ENCODE measurements around the gene RPEL1.
"Not testable (repeated sequence)": the region's sequence is repeated elsewhere in the genome, so short reads cannot be mapped to it uniquely, and the experiment has no call there.

The RPEL1 gene

GRCh38 chr10:103258928-103259327 is 13.2 kb downstream of the RPEL1 start:
- H3K4me1 ChIP-seq (ENCODE audit: control insufficient read depth, insufficient read depth, low read length); H3K4me3 ChIP-seq (ENCODE audit: low read depth, low read length); H3K9ac ChIP-seq (ENCODE audit: low read depth, low read length); H3K27ac ChIP-seq (ENCODE audit: low read depth, low read length); H3K36me3 ChIP-seq (ENCODE audit: control insufficient read depth, insufficient read depth, low read length); H3K27me3 ChIP-seq (ENCODE audit: control insufficient read depth, insufficient read depth, low read length); H3K9me3 ChIP-seq (ENCODE audit: control insufficient read depth, insufficient read depth, low read length): not testable (repeated sequence)

GRCh38 chr10:103259989-103260388 is 14.3 kb downstream of the RPEL1 start:
- Histone ChIP-seq H3K27me3 (ENCODE audit: control insufficient read depth, insufficient read depth, low read length) (no peaks in the 10 kb centered on the region; the same call in 1 of the 2 replicates), H3K9ac (ENCODE audit: low read depth, low read length) (no peak overlapping the region)

GRCh38 chr10:103262229-103262628 is 16.5 kb downstream of the RPEL1 start:
- no peak overlapping the region for H3K27ac ChIP-seq (ENCODE audit: low read depth, low read length)
- no peaks in the 10 kb centered on the region; the same call in 1 of the 2 replicates for H3K27me3 ChIP-seq (ENCODE audit: control insufficient read depth, insufficient read depth, low read length)
- peaks cover 4% of the 10 kb centered on the region; the same call in 1 of the 2 replicates for H3K4me1 ChIP-seq (ENCODE audit: control insufficient read depth, insufficient read depth, low read length)
- H3K36me3 ChIP-seq (ENCODE audit: control insufficient read depth, insufficient read depth, low read length): no peaks in the 10 kb centered on the region
- H3K9me3 ChIP-seq (ENCODE audit: control insufficient read depth, insufficient read depth, low read length): peaks cover 8% of the 10 kb centered on the region
- no peak overlapping the region for H3K9ac ChIP-seq (ENCODE audit: low read depth, low read length)
- no peak overlapping the region for H3K4me3 ChIP-seq (ENCODE audit: low read depth, low read length)

More at GRCh38 chr10:103259989-103260388, 14.3 kb downstream of the RPEL1 start:
- Histone ChIP-seq H3K36me3 (ENCODE audit: control insufficient read depth, insufficient read depth, low read length) (no peaks in the 10 kb centered on the region), H3K9me3 (ENCODE audit: control insufficient read depth, insufficient read depth, low read length) (peaks cover 8% of the 10 kb centered on the region), H3K4me3 (ENCODE audit: low read depth, low read length) (no peak overlapping the region), H3K27ac (ENCODE audit: low read depth, low read length) (no peak overlapping the region), H3K4me1 (ENCODE audit: control insufficient read depth, insufficient read depth, low read length) (no peaks in the 10 kb centered on the region)

GRCh38 chr10:103265717-103266329 is 20.1 kb downstream of the RPEL1 start:
- H3K4me3 ChIP-seq (ENCODE audit: low read depth, low read length): no peak overlapping the region
- H3K36me3 ChIP-seq (ENCODE audit: control insufficient read depth, insufficient read depth, low read length): no peaks in the 10 kb centered on the region
- no peak overlapping the region for H3K9ac ChIP-seq (ENCODE audit: low read depth, low read length)
- H3K27ac ChIP-seq (ENCODE audit: low read depth, low read length): no peak overlapping the region
- H3K4me1 ChIP-seq (ENCODE audit: control insufficient read depth, insufficient read depth, low read length): peaks cover 4% of the 10 kb centered on the region; the same call in 1 of the 2 replicates
- no peaks in the 10 kb centered on the region; the same call in 1 of the 2 replicates for H3K27me3 ChIP-seq (ENCODE audit: control insufficient read depth, insufficient read depth, low read length)
- no peaks in the 10 kb centered on the region for H3K9me3 ChIP-seq (ENCODE audit: control insufficient read depth, insufficient read depth, low read length)

- H3K4me1 ChIP-seq (ENCODE audit: control insufficient read depth, insufficient read depth, low read length): peaks cover 8% of the 10 kb centered on the region
- H3K27ac ChIP-seq (ENCODE audit: low read depth, low read length): peak overlapping the region; percentile 62
- no peaks in the 10 kb centered on the region for H3K36me3 ChIP-seq (ENCODE audit: control insufficient read depth, insufficient read depth, low read length)
- H3K27me3 ChIP-seq (ENCODE audit: control insufficient read depth, insufficient read depth, low read length): peaks cover 31% of the 10 kb centered on the region
- H3K9ac ChIP-seq (ENCODE audit: low read depth, low read length): no peak overlapping the region
- H3K4me3 ChIP-seq (ENCODE audit: low read depth, low read length): no peak overlapping the region
- no peaks in the 10 kb centered on the region for H3K9me3 ChIP-seq (ENCODE audit: control insufficient read depth, insufficient read depth, low read length)
Measured at GRCh38 chr10:103273041-103273441, 27.4 kb downstream of the RPEL1 start.

DNA sequence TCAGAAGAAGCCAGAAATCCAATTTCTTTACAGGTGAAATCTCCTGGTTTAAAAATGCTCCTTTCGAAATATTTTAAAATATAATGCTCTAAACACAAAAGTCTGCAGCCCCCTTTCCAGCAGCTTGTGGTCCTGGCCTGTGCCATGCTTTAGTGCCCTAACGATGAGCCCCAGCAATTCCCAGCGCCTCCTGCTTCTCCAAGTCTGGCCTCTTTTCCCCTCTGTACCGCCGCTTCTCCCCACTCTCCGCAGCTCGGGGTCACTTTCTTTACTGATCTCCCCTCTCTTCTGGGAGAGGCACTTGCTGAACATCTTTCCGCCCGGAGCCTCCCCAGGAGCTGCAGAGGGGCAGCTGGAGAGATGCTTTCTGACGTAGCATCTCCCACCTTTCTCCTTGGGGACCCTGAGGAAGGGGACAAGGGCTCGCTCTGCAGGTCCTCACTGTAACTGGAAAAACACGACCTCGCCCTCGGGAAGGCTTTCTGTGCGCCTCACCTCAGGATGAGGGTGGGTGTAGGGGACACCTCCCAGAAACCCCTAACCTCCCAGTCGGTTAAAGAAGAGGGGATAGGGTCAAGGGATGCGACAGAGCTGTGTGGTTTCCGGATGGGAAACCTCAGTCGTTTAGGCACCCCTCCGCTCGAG is 30.7 kb downstream of the RPEL1 start:
- Histone ChIP-seq H3K36me3 (ENCODE audit: control insufficient read depth, insufficient read depth, low read length) (no peaks in the 10 kb centered on the region), H3K9me3 (ENCODE audit: control insufficient read depth, insufficient read depth, low read length) (no peaks in the 10 kb centered on the region), H3K9ac (ENCODE audit: low read depth, low read length) (no peak overlapping the region), H3K4me3 (ENCODE audit: low read depth, low read length) (peak overlapping the region; percentile 82), H3K27ac (ENCODE audit: low read depth, low read length) (no peak overlapping the region), H3K4me1 (ENCODE audit: control insufficient read depth, insufficient read depth, low read length) (peaks cover 15% of the 10 kb centered on the region), H3K27me3 (ENCODE audit: control insufficient read depth, insufficient read depth, low read length) (peaks cover 59% of the 10 kb centered on the region)

DNA sequence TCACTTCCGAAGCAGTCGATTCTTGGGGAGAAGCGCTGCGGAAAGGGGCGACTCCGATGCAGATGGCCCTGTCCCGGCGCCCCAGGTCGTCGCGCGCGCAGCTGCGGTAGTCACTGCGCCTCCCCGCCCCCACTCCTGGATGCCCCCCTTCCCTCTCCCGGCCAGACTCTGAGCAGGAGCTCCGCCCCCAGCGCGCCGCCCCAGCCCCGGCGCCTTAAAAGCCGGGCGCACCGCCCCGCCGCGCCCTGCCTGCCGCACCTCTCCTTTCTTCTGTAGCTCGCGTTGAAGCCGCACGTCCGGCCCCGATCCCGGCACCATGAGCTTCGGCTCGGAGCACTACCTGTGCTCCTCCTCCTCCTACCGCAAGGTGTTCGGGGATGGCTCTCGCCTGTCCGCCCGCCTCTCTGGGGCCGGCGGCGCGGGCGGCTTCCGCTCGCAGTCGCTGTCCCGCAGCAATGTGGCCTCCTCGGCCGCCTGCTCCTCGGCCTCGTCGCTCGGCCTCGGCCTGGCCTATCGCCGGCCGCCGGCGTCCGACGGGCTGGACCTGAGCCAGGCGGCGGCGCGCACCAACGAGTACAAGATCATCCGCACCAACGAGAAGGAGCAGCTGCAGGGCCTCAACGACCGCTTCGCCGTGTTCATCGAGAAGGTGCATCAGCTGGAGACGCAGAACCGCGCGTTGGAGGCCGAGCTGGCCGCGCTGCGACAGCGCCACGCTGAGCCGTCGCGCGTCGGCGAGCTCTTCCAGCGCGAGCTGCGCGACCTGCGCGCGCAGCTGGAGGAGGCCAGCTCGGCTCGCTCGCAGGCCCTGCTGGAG is 31.4 kb downstream of the RPEL1 start, which contains the start of gene INA:
Gene INA, plus strand, starts transcription at position 243 of the 817 bp plus-strand sequence. Its CDS starts 74 bp downstream, at position 317.
- Histone ChIP-seq H3K4me1 (ENCODE audit: control insufficient read depth, insufficient read depth, low read length) (peaks cover 21% of the 10 kb centered on the region), H3K9me3 (ENCODE audit: control insufficient read depth, insufficient read depth, low read length) (no peaks in the 10 kb centered on the region), H3K36me3 (ENCODE audit: control insufficient read depth, insufficient read depth, low read length) (no peaks in the 10 kb centered on the region), H3K27ac (ENCODE audit: low read depth, low read length) (no peak within 1 kb of the TSS), H3K27me3 (ENCODE audit: control insufficient read depth, insufficient read depth, low read length) (peaks cover 61% of the 10 kb centered on the region), H3K9ac (ENCODE audit: low read depth, low read length) (peak within 1 kb of the TSS; percentile 32; the same call in 1 of the 2 replicates), H3K4me3 (ENCODE audit: low read depth, low read length) (peak within 1 kb of the TSS; percentile 82)

GRCh38 chr10:103277713-103278536 is 32.2 kb downstream of the RPEL1 start:
- H3K9me3 ChIP-seq (ENCODE audit: control insufficient read depth, insufficient read depth, low read length): no peaks in the 10 kb centered on the region
- H3K27ac ChIP-seq (ENCODE audit: low read depth, low read length): no peak overlapping the region
- peaks cover 25% of the 10 kb centered on the region for H3K4me1 ChIP-seq (ENCODE audit: control insufficient read depth, insufficient read depth, low read length)
- peaks cover 61% of the 10 kb centered on the region for H3K27me3 ChIP-seq (ENCODE audit: control insufficient read depth, insufficient read depth, low read length)
- no peaks in the 10 kb centered on the region for H3K36me3 ChIP-seq (ENCODE audit: control insufficient read depth, insufficient read depth, low read length)
- no peak overlapping the region for H3K9ac ChIP-seq (ENCODE audit: low read depth, low read length)
- peak overlapping the region; percentile 82 for H3K4me3 ChIP-seq (ENCODE audit: low read depth, low read length)

GRCh38 chr10:103278537-103278823 is 32.8 kb downstream of the RPEL1 start:
- Histone ChIP-seq H3K27ac (ENCODE audit: low read depth, low read length) (no peak overlapping the region), H3K27me3 (ENCODE audit: control insufficient read depth, insufficient read depth, low read length) (peaks cover 61% of the 10 kb centered on the region), H3K4me3 (ENCODE audit: low read depth, low read length) (peak overlapping the region; percentile 82), H3K4me1 (ENCODE audit: control insufficient read depth, insufficient read depth, low read length) (peaks cover 25% of the 10 kb centered on the region), H3K36me3 (ENCODE audit: control insufficient read depth, insufficient read depth, low read length) (no peaks in the 10 kb centered on the region), H3K9me3 (ENCODE audit: control insufficient read depth, insufficient read depth, low read length) (no peaks in the 10 kb centered on the region), H3K9ac (ENCODE audit: low read depth, low read length) (no peak overlapping the region)

- Histone ChIP-seq H3K9ac (ENCODE audit: low read depth, low read length) (no peak overlapping the region), H3K9me3 (ENCODE audit: control insufficient read depth, insufficient read depth, low read length) (no peaks in the 10 kb centered on the region), H3K27me3 (ENCODE audit: control insufficient read depth, insufficient read depth, low read length) (peaks cover 61% of the 10 kb centered on the region), H3K4me1 (ENCODE audit: control insufficient read depth, insufficient read depth, low read length) (peaks cover 25% of the 10 kb centered on the region), H3K4me3 (ENCODE audit: low read depth, low read length) (peak overlapping the region; percentile 82), H3K27ac (ENCODE audit: low read depth, low read length) (no peak overlapping the region), H3K36me3 (ENCODE audit: control insufficient read depth, insufficient read depth, low read length) (no peaks in the 10 kb centered on the region)
Measured at GRCh38 chr10:103278862-103279298, 33.2 kb downstream of the RPEL1 start.
